WTC11 (cell line): ENCODE measurements around the gene AHNAK.

ENCODE experiments used
- ATF3 ChIP-seq: sonication (generic); formaldehyde crosslinking; conservative IDR thresholded peaks from 2 replicates; pipeline ENCODE4 v1.8.1; 2022; ENCODE audit warnings: mild to moderate bottlenecking, missing genetic modification reagents
- CTCF ChIP-seq: fragments of 200-600 bp; IDR thresholded peaks from 2 replicates; pipeline ENCODE4 v1.8.0; 2022; ENCODE audit warnings: antibody characterized with exemption
- ELF4 ChIP-seq: sonication (generic); formaldehyde crosslinking; IDR thresholded peaks from 2 replicates; pipeline ENCODE4 v1.8.1; 2022; ENCODE audit warnings: low read depth, mild to moderate bottlenecking, moderate library complexity, missing genetic modification reagents
- FOXJ3 ChIP-seq: sonication (generic); formaldehyde crosslinking; IDR thresholded peaks from 2 replicates; pipeline ENCODE4 v1.9.0; 2021; ENCODE audit warnings: missing genetic modification reagents, mild to moderate bottlenecking, borderline replicate concordance
- GABPB1 ChIP-seq: sonication (generic); formaldehyde crosslinking; IDR thresholded peaks from 2 replicates; pipeline ENCODE4 v1.8.1; 2023; ENCODE audit warnings: mild to moderate bottlenecking, missing genetic modification reagents
- JUN ChIP-seq: sonication (generic); formaldehyde crosslinking; IDR thresholded peaks from 2 replicates; pipeline ENCODE4 v1.8.0; 2023; ENCODE audit warnings: mild to moderate bottlenecking, missing genetic modification reagents
- MAX ChIP-seq: sonication (generic); formaldehyde crosslinking; IDR thresholded peaks from 2 replicates; pipeline ENCODE4 v1.8.0; 2022; ENCODE audit warnings: mild to moderate bottlenecking, missing genetic modification reagents
- SP1 ChIP-seq: sonication (generic); formaldehyde crosslinking; conservative IDR thresholded peaks from 2 replicates; pipeline ENCODE4 v1.8.1; 2022; ENCODE audit warnings: missing genetic modification reagents
- ZBTB21 ChIP-seq: sonication (generic); formaldehyde crosslinking; IDR thresholded peaks from 2 replicates; pipeline ENCODE4 v1.8.1; 2023; ENCODE audit warnings: mild to moderate bottlenecking, missing genetic modification reagents, borderline replicate concordance
- ZNF138 ChIP-seq: sonication (generic); formaldehyde crosslinking; conservative IDR thresholded peaks from 2 replicates; pipeline ENCODE4 v1.8.1; 2022; ENCODE audit warnings: mild to moderate bottlenecking, moderate library complexity, missing genetic modification reagents
- ZNF396 ChIP-seq: fragments of 250-450 bp; sonication (Bioruptor Pico); IDR thresholded peaks from 2 replicates; pipeline ENCODE4 v1.8.0; 2021; ENCODE audit warnings: mild to moderate bottlenecking, moderate library complexity, borderline replicate concordance

- TF ChIP-seq CTCF (no peak), MAX (CRISPR knock-in tag) (no peak), ATF3 (no peak), ZNF396 (CRISPR knock-in tag) (no peak), JUN (CRISPR knock-in tag) (no peak), ZBTB21 (no peak), ELF4 (CRISPR knock-in tag) (no peak), GABPB1 (CRISPR knock-in tag) (no peak), SP1 (CRISPR knock-in tag) (no peak), FOXJ3 (CRISPR knock-in tag) (no peak), ZNF138 (CRISPR knock-in tag) (no peak)
Measured at GRCh38 chr11:62390237-62390636, 156.4 kb downstream of the AHNAK start.
